ENCODE measurements around the gene CAB39L.

The CAB39L gene

DNA sequence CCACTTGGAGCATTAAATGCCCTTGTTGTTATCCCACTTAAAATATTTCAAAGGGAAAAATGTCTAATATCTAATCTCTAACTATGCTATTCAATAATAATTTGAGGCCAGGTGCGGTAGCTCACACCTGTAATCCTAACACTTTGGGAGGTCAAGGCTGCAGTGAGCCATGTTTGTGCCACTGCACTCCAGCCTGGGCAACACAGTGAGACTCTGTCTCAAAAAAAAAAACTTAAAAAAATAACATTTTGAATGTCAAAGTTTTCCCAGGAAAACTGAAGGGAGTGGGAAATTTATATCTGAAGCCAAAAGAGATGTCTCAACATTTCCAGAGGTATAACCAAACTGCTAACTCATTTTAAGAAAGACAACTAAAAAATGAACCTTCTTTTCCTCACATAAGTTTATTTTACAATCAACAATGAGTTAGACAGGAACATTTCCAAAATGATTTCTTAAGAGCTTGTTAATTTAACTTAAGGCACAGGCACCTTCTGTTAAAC, 47.9 kb downstream of the CAB39L start:
- DNase-seq = no peak

DNA sequence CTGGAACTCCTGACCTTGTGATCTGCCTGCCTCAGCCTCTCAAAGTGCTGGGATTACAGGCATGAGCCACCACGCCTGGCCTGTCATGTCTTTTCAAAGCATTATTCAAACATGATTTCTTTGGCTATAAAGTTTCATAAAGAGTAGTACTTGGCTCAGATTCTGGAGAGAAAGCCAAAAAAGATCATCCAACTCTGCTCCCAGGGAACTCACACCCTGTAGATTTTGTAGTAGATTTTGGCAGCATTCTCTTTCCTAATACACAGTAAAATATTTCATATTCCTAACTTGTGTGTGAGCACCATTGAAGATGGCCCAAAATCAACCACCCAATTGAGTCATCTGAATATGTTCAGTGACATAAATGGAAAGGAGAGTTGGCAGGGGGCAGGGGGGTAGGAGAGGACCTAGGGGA, 48.4 kb downstream of the CAB39L start:
- no peak for DNase-seq

DNA sequence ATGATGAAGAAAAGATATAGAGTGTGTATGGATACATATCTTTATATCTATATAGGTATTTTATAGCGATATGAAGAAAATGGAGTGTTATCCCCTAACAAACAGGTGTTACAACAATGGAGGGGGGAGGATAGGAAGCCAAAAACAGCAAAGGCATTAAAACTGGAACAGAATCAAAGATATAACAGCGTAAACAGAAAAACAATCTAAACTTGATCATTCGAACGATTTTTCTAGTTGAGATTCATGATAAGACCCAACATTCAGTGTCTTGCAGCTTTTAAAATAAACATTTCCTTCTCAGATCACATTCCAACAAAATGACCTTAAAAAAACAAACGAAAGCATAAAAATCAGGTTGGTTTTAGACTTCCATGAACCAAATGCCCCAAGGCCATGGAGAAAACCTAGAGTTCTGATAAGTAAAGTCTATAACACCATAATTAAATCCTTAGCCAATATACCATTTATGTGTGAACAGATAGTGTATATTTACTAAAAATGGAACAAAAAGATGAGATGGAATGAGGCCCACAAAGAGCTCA, 55.7 kb downstream of the CAB39L start:
- DNase-seq = no peak

- DNase-seq = no peak
Measured at GRCh38 chr13:49386664-49387063, 57.2 kb downstream of the CAB39L start.

DNA sequence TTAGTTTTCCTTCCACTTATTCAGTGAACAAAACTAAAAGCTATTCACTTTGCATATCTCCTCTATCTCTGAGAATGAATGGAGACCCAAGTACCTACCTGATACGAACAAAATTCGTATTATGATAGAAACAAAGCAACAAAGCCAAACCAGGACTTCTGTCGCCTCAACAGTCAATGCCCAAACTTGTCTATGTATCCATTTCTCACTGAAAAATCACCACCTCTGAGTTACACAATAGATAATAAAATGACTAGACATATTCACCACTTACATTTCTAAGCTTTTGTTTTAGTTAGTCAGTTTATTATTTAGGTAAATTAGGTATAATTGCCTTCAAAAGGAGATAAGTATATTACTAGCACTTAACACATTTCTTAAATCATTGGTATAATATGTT, 67.7 kb downstream of the CAB39L start:
- no peak for DNase-seq

DNA sequence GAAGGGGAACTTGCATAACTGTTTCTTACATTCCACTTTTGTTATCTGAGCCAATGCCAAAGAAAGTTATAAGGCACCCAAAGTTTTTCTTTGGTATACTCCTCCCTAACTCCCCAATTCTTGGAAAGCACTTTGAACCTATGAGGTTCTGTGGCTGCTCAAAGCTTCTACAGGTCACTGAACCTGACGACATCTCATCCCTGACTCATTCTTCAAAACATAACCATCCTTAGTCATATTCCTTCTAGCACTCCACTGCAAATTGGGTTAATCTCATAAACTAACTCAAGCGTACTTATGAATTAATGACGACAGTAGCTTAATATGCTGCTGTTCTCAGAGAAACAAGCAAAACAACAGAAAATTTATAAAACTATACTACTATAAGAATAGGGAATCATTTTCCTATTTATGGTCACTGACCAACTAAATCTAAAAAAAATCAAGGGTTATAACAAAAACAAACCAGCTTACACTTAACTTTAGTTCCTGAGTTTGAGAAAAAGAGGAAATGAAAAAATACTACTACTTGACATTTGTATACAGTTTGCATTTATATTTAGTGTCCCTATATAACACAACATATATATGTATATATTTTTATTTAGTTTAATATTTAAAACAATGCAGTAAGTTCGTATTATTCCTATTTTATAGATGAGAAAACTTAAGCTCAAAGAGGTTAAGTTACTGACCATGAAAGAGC, 69.1 kb downstream of the CAB39L start:
- DNase-seq = no peak

GRCh38 chr13:49373716-49374115, 70.1 kb downstream of the CAB39L start:
- DNase-seq = no peak

GRCh38 chr13:49371943-49372613, 71.8 kb downstream of the CAB39L start:
- no peak for DNase-seq

- no peak for DNase-seq
Measured at GRCh38 chr13:49370371-49370770, 73.5 kb downstream of the CAB39L start.

DNA sequence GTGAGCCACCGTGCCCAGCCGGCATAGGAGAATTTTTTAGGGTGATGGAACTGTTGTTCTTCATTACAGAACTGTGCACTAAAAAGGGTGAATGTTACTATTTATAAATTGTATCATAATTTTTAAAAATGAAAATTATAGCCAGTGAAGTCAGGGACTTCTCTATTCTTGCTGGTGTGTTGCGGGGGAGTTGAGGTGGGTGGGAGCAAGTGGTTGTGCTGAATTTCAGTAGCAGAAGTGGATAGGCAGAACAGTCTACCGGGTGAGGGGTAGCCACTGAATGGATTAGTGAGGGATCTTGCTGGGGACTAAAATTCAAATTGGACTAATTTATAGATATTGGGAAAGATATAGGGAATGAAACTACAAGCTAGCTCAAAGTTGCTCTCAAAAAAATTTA, 74.0 kb downstream of the CAB39L start:
- DNase-seq = no peak

DNA sequence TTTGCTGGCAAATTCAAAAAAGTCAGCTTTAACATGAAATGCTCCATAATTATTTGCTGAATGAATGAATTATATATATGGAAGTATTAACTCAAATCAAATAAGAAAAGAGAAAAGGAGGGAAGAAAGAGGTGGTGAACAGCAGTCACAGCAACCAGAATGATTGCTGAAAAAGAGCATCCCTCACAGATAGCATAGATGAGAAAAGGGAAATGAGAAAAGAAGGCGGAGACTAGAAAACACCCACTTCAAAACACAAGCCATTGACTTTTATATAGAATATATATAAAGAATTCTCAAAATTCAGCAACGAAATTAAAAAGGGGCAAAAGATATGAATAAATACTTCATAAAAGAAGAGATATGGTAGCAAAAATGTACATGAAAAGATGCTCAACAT, 75.2 kb downstream of the CAB39L start:
- DNase-seq = no peak

DNA sequence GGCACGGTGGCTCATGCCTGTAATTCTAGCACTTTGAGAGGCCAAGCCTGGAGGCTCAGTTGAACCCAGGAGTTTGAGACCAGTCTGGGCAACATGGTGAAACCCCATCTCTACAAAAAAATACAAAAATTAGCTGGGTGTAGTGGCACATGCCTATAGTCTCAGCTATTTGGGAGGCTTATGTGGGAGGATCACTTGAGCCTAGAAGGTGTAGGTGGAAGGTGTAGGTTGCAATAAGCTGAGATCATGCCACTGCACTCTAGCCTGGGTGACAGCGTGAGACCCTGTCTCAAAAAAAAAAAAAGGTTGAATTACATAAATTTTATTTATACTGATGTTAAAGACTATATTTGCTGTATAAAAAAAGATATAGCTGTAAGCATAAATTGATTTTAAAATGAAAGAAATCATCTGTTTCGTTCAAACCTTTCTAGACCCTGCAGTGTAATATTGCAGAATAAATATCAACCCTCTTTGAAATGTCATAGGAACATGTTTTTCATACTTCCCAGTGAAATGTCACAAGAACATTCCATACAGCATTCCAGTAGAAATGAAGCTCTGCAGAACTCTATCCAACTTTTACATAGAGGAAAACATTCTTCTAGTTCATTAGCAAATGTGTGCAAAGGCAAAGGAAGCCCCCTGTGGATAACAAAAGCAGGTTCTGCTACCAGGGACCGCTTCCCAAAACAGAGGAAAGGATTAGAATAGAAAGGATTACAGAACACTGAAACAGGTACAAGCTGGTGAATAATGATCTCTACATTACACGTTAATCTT, 76.0 kb downstream of the CAB39L start:
- DNase-seq = no peak

DNA sequence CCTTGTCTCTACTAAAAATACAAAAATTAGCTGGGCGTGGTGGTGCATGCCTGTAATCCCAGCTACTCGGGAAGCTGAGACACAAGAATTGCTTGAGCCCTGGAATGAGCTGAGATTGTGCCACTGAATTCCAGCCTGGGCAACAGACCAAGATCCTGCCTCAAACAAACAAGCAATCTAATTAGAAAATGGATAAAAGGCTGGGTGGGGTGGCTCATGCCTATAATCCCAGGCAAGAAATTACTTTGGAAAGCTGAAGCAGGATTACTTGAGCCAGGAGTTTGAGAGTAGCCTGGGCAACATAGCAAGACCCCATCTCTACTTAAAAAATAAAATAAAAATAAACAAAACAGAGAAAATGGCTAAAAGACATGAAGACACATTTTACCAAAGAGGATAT, 77.0 kb downstream of the CAB39L start:
- no peak for DNase-seq

GRCh38 chr13:49357694-49358093, 86.2 kb downstream of the CAB39L start:
- DNase-seq = no peak

GRCh38 chr13:49356223-49356622, 87.6 kb downstream of the CAB39L start:
- no peak for DNase-seq

DNA sequence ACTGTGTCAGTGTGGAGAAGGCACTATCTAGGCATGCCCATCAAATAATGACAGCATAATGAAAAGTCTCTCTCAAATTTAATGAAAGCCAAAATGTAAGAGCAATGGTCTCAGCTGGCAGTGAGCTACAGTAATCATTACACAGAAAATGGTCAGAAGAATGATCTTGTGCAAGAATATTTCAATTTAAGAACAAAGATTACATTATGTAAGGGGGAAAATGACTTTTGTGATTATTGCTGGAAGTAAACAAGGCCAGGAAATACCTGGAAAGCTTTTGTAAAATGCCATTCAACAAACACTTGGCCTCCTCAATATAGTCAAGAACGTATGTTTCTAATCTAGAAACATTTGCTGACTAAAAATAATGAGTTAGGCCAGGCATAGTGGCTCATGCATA, 89.1 kb downstream of the CAB39L start:
- no peak for DNase-seq

DNA sequence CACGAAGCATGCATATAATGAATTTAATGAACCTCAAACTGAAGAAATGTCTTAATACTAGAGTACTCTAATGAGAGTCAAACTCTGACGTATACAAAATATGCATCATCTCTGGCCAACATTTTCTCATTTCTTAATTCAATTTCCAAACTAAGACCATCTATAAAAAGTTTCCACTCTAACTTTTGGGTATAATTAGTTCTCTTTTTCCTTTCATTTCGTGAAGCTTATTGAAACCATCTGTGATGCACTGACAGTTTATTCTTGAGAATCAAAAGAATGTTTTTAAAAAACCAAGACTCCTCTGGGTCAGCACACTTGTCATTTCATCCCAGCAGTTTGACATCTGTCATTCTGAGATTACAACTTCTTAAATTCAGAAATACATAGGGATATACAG, 90.0 kb downstream of the CAB39L start:
- no peak for DNase-seq

- no peak for DNase-seq
Measured at GRCh38 chr13:49351871-49352270, 92.0 kb downstream of the CAB39L start.

- DNase-seq = no peak
Measured at GRCh38 chr13:49348751-49349150, 95.1 kb downstream of the CAB39L start.

DNA sequence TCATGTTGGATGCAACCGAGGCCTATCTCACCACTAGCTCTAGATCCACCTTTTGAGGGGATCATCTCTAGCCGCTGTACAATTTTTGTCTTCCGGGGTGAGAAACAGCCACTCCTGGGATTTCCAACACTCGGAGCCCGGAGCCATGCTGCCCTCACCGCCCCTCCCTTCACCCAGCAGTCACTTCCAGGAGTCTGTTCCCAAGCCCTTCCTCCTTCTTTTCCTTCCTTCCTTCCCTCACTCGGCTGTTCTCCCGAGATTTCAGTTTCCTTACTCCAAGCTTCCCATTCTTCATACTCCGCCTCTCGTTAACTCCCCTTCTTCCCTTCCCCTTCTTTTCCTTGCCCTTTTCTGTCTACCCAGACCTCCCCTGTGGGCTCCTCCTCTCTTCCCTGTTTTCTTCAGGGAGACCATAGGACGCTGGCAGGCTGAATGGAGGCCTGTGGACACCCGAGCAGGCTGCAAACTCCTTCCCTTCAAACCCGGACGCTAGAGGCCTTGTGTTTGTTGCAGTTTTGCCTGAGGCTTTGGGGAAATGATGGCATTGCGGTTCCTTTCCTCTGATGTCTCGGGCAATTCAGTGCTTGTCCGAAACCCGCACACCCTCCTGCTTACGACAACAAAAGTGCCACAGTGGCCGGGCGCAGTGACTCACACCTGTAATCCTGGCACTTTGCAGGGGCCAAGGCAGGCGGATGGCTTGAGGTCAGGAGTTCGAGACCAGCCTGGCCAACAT, 96.0 kb downstream of the CAB39L start:
- DNase-seq = no peak

GRCh38 chr13:49346460-49346859, 97.4 kb downstream of the CAB39L start:
- DNase-seq = no peak

DNA sequence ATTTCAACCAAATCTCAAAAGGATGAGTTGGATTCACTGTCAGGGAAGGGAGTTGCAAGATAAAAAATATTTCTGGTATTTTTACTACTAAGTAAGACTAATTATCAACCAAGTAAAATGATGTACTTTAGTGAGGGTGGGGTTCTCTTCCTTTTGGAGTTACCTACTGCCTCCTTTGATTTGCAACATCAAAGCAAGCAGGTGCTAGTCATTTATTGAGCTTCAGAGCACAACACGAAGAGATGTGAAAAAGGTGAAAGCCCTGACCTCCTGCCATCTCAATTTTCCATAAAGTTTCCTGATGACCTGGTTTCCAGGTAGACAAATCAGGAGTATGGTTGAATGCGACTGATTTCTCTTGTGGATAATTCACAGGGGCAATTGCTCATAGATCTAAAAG, 100.1 kb downstream of the CAB39L start:
- no peak for DNase-seq

- DNase-seq = no peak
Measured at GRCh38 chr13:49343255-49343654, 100.6 kb downstream of the CAB39L start.

All from activated naive CD4-positive, alpha-beta T cell treated with Interleukin-2 at 50 U/mL for 16 hours (primary cell).